ENCODE measurements around the gene SMYD5.

GRCh38 chr2:73272270-73272669 lies 58.2 kb downstream of the SMYD5 start:
- no peak for TF ChIP-seq POLR2A (IDR thresholded peaks at IDR 0.05)
- TF ChIP-seq, protein P1, sequence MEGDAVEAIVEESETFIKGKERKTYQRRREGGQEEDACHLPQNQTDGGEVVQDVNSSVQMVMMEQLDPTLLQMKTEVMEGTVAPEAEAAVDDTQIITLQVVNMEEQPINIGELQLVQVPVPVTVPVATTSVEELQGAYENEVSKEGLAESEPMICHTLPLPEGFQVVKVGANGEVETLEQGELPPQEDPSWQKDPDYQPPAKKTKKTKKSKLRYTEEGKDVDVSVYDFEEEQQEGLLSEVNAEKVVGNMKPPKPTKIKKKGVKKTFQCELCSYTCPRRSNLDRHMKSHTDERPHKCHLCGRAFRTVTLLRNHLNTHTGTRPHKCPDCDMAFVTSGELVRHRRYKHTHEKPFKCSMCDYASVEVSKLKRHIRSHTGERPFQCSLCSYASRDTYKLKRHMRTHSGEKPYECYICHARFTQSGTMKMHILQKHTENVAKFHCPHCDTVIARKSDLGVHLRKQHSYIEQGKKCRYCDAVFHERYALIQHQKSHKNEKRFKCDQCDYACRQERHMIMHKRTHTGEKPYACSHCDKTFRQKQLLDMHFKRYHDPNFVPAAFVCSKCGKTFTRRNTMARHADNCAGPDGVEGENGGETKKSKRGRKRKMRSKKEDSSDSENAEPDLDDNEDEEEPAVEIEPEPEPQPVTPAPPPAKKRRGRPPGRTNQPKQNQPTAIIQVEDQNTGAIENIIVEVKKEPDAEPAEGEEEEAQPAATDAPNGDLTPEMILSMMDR (IDR thresholded peaks at IDR 0.05): no peak
- no peak for TF ChIP-seq POLR2AphosphoS5 (IDR thresholded peaks at IDR 0.05)

Data from breast epithelium (tissue), 3 donors.